HG03135 (cell line): Measurements from ENCODE around the gene MICOS13.

Experiments
- ATAC-seq: cut with Tn5 transposase; IDR thresholded peaks from one replicate; pipeline ENCODE4 v1.9.1; 2021; ENCODE audit warnings: mild to moderate bottlenecking, moderate library complexity; ENCODE audit not compliant: unreplicated experiment

The MICOS13 gene

GRCh38 chr19:5700455-5701092 is 20.3 kb upstream of the MICOS13 start:
- no peak for ATAC-seq

- ATAC-seq = no peak
Observed at GRCh38 chr19:5698635-5699422, 18.5 kb upstream of the MICOS13 start.

GRCh38 chr19:5697890-5698634 is 17.7 kb upstream of the MICOS13 start:
- ATAC-seq = no peak

- no peak for ATAC-seq
Observed at GRCh38 chr19:5697022-5697889, 16.9 kb upstream of the MICOS13 start.

GRCh38 chr19:5696196-5697021 is 16.1 kb upstream of the MICOS13 start:
- no peak for ATAC-seq

GRCh38 chr19:5695649-5696195 is 15.4 kb upstream of the MICOS13 start:
- no peak for ATAC-seq

- ATAC-seq = no peak
Observed at GRCh38 chr19:5694956-5695648, 14.8 kb upstream of the MICOS13 start.

- ATAC-seq = no peak
Observed at GRCh38 chr19:5694167-5694955, 14.0 kb upstream of the MICOS13 start.

GRCh38 chr19:5693195-5694166 is 13.2 kb upstream of the MICOS13 start:
- ATAC-seq = no peak

GRCh38 chr19:5692723-5693194 is 12.4 kb upstream of the MICOS13 start:
- ATAC-seq = no peak

- no peak for ATAC-seq
Observed at GRCh38 chr19:5691822-5692722, 11.8 kb upstream of the MICOS13 start.

- no peak for ATAC-seq
Observed at GRCh38 chr19:5690955-5691821, 10.9 kb upstream of the MICOS13 start.

- peak; percentile 39 for ATAC-seq
Observed at GRCh38 chr19:5690125-5690954, 10.0 kb upstream of the MICOS13 start, which contains the start of gene RPL36. Gene RPL36 (plus strand): TSS chr19:5690295. CDS start chr19:5690508, 213 bp downstream.
